ENCODE measurements around the gene CCNJL.

Gene CCNJL

GRCh38 chr5:160271836-160272235, 40.5 kb downstream of the CCNJL start:
- TF ChIP-seq ARNT (IDR thresholded peaks at IDR 0.05) (no peak), SUZ12 (IDR thresholded peaks at IDR 0.05) (no peak), ELF4 (IDR thresholded peaks at IDR 0.05) (no peak), ZNF384 (IDR thresholded peaks at IDR 0.05) (no peak), LEF1 (IDR thresholded peaks at IDR 0.05; ENCODE audit: borderline replicate concordance) (no peak), BHLHE40 (IDR thresholded peaks at IDR 0.05; ENCODE audit: borderline replicate concordance) (no peak), SP1 (IDR thresholded peaks at IDR 0.05) (no peak), PKNOX1 (IDR thresholded peaks at IDR 0.05) (no peak), FOXA1 (IDR thresholded peaks at IDR 0.05) (no peak), CTBP1 (IDR thresholded peaks at IDR 0.05; ENCODE audit: borderline replicate concordance) (no peak), HDGF (IDR thresholded peaks at IDR 0.05; ENCODE audit: borderline replicate concordance) (no peak), L3MBTL2 (conservative IDR thresholded peaks at IDR 0.05) (no peak), NFRKB (IDR thresholded peaks at IDR 0.05) (no peak)
- no peak for DNase-seq (ENCODE audit: extremely low spot score)
- POLR2A ChIA-PET = interaction anchor here (1.1 kb wide), 1 partner anchor 16 kb away, joined by 3 read pairs; no protein-coding TSS in a partner anchor
- CTCF ChIA-PET = interaction anchor here (0.7 kb wide), 1 partner anchor 1025 kb away, joined by 4 read pairs; no protein-coding TSS in a partner anchor

GRCh38 chr5:160271396-160271795, 41.0 kb downstream of the CCNJL start:
- ChIA-PET CTCF (interaction anchor here (0.7 kb wide), 1 partner anchor 1024 kb away, joined by 4 read pairs; no protein-coding TSS in a partner anchor), POLR2A (interaction anchor here (1.1 kb wide), 1 partner anchor 16 kb away, joined by 3 read pairs; no protein-coding TSS in a partner anchor)
- TF ChIP-seq ARNT (IDR thresholded peaks at IDR 0.05) (no peak), PKNOX1 (IDR thresholded peaks at IDR 0.05) (no peak), CTBP1 (IDR thresholded peaks at IDR 0.05; ENCODE audit: borderline replicate concordance) (no peak), FOXM1 (IDR thresholded peaks at IDR 0.05; ENCODE audit: borderline replicate concordance) (no peak), FOXK2 (IDR thresholded peaks at IDR 0.05) (no peak), FOXA1 (IDR thresholded peaks at IDR 0.05) (no peak), BHLHE40 (IDR thresholded peaks at IDR 0.05; ENCODE audit: borderline replicate concordance) (no peak), HDGF (IDR thresholded peaks at IDR 0.05; ENCODE audit: borderline replicate concordance) (no peak), L3MBTL2 (conservative IDR thresholded peaks at IDR 0.05) (no peak), SP1 (IDR thresholded peaks at IDR 0.05) (no peak), ELF4 (IDR thresholded peaks at IDR 0.05) (no peak), TARDBP (IDR thresholded peaks at IDR 0.05) (no peak), NFRKB (IDR thresholded peaks at IDR 0.05) (no peak), LEF1 (IDR thresholded peaks at IDR 0.05; ENCODE audit: borderline replicate concordance) (no peak), SUZ12 (IDR thresholded peaks at IDR 0.05) (no peak), ZNF384 (IDR thresholded peaks at IDR 0.05) (no peak)
- no peak for DNase-seq (ENCODE audit: extremely low spot score)

- no peak for DNase-seq (ENCODE audit: extremely low spot score)
- POLR2A ChIA-PET = interaction anchor here (1.1 kb wide), 1 partner anchor 17 kb away, joined by 3 read pairs; no protein-coding TSS in a partner anchor
- TF ChIP-seq LEF1 (IDR thresholded peaks at IDR 0.05; ENCODE audit: borderline replicate concordance) = no peak
- no peak for TF ChIP-seq HDGF (IDR thresholded peaks at IDR 0.05; ENCODE audit: borderline replicate concordance)
- no peak for TF ChIP-seq CTBP1 (IDR thresholded peaks at IDR 0.05; ENCODE audit: borderline replicate concordance)
- no peak for TF ChIP-seq L3MBTL2 (conservative IDR thresholded peaks at IDR 0.05)
- TF ChIP-seq ARNT (IDR thresholded peaks at IDR 0.05) = no peak
- TF ChIP-seq SP1 (IDR thresholded peaks at IDR 0.05) = no peak
- no peak for TF ChIP-seq ELF4 (IDR thresholded peaks at IDR 0.05)
- no peak for TF ChIP-seq BHLHE40 (IDR thresholded peaks at IDR 0.05; ENCODE audit: borderline replicate concordance)
- TF ChIP-seq ZNF384 (IDR thresholded peaks at IDR 0.05) = no peak
- no peak for TF ChIP-seq NFRKB (IDR thresholded peaks at IDR 0.05)
- no peak for TF ChIP-seq FOXM1 (IDR thresholded peaks at IDR 0.05; ENCODE audit: borderline replicate concordance)
- TF ChIP-seq TARDBP (IDR thresholded peaks at IDR 0.05) = no peak
- no peak for TF ChIP-seq FOXA1 (IDR thresholded peaks at IDR 0.05)
- no peak for TF ChIP-seq FOXK2 (IDR thresholded peaks at IDR 0.05)
- TF ChIP-seq SUZ12 (IDR thresholded peaks at IDR 0.05) = no peak
- TF ChIP-seq PKNOX1 (IDR thresholded peaks at IDR 0.05) = no peak
- CTCF ChIA-PET = no interaction called here
These were observed 41.7 kb downstream of the CCNJL start for GRCh38 chr5:160270704-160271103.

- no peak for TF ChIP-seq SUZ12 (IDR thresholded peaks at IDR 0.05)
- no peak for TF ChIP-seq CTBP1 (IDR thresholded peaks at IDR 0.05; ENCODE audit: borderline replicate concordance)
- TF ChIP-seq SP1 (IDR thresholded peaks at IDR 0.05) = no peak
- TF ChIP-seq FOXK2 (IDR thresholded peaks at IDR 0.05) = no peak
- TF ChIP-seq FOXM1 (IDR thresholded peaks at IDR 0.05; ENCODE audit: borderline replicate concordance) = no peak
- no peak for TF ChIP-seq LEF1 (IDR thresholded peaks at IDR 0.05; ENCODE audit: borderline replicate concordance)
- TF ChIP-seq TARDBP (IDR thresholded peaks at IDR 0.05) = no peak
- no peak for TF ChIP-seq NFRKB (IDR thresholded peaks at IDR 0.05)
- no peak for TF ChIP-seq PKNOX1 (IDR thresholded peaks at IDR 0.05)
- no peak for TF ChIP-seq HDGF (IDR thresholded peaks at IDR 0.05; ENCODE audit: borderline replicate concordance)
- TF ChIP-seq ELF4 (IDR thresholded peaks at IDR 0.05) = no peak
- no peak for TF ChIP-seq BHLHE40 (IDR thresholded peaks at IDR 0.05; ENCODE audit: borderline replicate concordance)
- no peak for TF ChIP-seq ZNF384 (IDR thresholded peaks at IDR 0.05)
- TF ChIP-seq L3MBTL2 (conservative IDR thresholded peaks at IDR 0.05) = no peak
- TF ChIP-seq FOXA1 (IDR thresholded peaks at IDR 0.05) = no peak
- no peak for DNase-seq (ENCODE audit: extremely low spot score)
- ChIA-PET CTCF (no interaction called here), POLR2A (no interaction called here)
These were observed 43.3 kb downstream of the CCNJL start for GRCh38 chr5:160269017-160269416.

GRCh38 chr5:160268121-160268520, 44.2 kb downstream of the CCNJL start:
- no peak for DNase-seq (ENCODE audit: extremely low spot score)
- no peak for TF ChIP-seq CTBP1 (IDR thresholded peaks at IDR 0.05; ENCODE audit: borderline replicate concordance)
- no peak for TF ChIP-seq ELF4 (IDR thresholded peaks at IDR 0.05)
- no peak for TF ChIP-seq HDGF (IDR thresholded peaks at IDR 0.05; ENCODE audit: borderline replicate concordance)
- no peak for TF ChIP-seq LEF1 (IDR thresholded peaks at IDR 0.05; ENCODE audit: borderline replicate concordance)
- no peak for TF ChIP-seq ARNT (IDR thresholded peaks at IDR 0.05)
- POLR2A ChIA-PET = no interaction called here
- CTCF ChIA-PET = interaction anchor here (0.5 to 0.6 kb wide), 2 partner anchors 10 to 60 kb away, joined by 3 to 9 read pairs; no protein-coding TSS in a partner anchor

Measured in HEK293T (cell line).